NCI-H146 treated with DMSO at 0.1 percent for 48 hours (cell line): ENCODE results near the gene CEACAM6.
"Not testable (repeated sequence)": the region's sequence is repeated elsewhere in the genome, so short reads cannot be mapped to it uniquely, and the experiment has no call there.

Source experiments
- DNase-seq: peaks from one replicate; lab custom pipeline; 2025; ENCODE audit not compliant: unreplicated experiment; lab: John Stamatoyannopoulos, UW

The CEACAM6 gene

DNA sequence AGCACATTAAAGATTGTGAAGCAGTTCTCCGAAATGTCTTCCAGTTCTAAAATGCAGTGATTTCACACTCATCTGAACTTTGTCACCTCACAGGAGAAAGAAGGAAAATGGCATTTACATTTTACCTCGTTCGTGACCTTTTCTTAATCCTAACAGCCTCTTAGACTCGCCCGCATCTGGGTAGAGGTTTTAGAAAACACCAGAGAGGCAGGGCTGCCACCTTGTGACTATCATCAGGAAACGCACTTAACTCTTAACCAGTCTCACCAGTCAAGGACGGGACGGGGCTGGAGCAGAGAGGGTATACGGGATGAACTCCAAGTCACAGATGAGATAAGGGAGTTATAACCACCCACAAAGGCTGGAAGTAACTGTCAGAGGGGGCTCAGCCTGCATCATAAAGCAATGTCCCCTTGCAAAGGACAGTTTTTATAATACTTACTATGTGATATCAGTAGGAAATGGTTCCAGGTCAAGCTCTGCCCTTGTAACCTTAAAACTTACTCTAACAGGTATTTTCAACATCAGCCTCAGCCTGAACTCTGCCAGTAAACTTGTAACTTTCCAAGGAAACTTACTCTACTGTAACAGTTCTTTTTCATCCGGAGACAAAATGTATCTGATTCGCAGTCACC lies 8.6 kb upstream of the CEACAM6 start:
- peak; percentile 34 for DNase-seq

- no peak for DNase-seq
These were observed 7.3 kb upstream of the CEACAM6 start for GRCh38 chr19:41748012-41748411.

DNA sequence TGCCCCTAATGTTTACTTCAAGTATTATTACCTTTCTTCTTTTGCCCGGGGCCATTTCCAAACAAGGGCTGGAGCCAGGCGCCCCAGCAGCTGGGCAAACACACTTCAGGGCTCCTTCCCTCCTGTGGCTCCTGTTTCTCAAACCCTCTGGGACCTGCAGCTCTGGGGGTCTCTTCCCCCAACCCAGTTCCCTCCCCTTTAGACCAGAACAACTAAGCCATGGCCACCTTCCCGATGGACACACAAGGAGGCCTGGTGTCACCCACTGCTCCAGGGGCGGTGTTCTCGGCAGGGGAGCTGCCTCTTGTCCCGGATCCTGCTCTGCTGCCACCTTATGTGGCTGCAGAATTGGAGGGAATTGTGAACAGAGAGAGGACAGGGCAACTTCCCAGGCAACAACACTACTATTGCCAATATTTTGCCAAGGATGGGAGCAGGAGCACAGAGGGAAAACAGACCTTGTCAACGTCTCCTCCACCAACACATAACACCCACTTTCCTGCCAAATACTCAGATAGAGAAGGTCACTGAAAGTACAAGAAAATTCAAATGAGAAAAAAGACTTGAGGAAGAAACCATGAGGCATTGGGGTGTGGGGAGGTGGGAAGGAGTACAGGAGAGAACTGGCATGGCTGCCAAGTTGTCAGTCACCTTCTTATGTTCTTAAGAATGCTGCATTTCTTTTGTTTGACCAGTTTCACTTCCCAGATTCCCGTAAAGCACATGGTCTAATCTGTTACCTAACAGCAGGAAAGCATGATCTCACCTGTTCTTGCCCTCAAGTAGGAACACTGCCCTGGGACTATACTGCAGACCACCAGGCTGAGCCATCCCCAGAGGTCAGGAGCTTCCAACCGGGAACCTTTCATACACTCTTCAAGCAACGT lies 4.8 kb upstream of the CEACAM6 start:
- DNase-seq, result not testable (repeated sequence)

GRCh38 chr19:41753159-41753558 lies 2.2 kb upstream of the CEACAM6 start:
- peak; percentile 13 for DNase-seq

DNA sequence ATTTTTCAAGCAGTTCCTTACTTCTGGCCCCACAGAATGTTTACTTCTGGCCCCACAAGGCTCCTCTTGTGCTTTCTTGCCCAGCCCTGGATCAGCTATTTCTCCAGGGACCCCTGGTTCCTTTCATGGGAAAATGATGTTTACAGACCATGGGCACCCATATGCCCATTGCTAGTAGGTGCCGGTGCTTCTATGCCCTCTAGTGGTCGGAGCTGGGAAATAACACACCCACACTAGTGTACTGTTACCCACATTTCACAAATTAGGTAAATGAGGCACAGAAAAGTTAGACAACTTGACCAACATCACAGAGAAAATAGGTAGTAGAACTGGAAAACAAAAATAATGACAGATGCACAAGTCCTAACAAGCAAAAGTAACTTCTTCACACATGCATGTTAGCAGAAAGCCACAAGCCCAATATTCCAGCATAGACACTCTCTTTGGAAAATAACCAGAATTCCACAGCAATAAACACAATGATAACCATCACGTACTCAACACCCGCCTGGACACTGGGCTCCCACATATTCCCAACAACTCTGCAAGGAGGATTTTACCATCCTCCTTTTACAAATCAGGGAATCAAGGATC lies 1.3 kb upstream of the CEACAM6 start:
- DNase-seq, result no peak

- no peak for DNase-seq
These were observed 3.5 kb downstream of the CEACAM6 start for GRCh38 chr19:41758846-41759245.

DNA sequence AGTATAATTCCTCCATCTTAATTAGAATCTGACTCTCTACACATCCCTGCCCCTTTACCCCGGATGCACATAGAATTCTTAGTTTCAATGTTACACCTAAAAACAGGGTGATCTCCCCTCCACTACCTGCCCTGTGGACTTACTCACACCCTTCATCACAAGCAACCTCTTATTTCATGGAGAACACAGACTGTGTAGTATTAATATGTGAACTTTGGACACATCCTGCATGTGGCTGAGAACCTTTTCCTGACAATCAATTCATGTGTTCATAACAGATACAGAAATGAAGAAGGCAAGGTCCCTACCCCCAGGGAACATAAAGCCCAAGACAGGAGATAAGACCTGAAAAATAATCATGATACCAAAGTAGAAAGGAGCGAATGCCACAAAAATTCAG lies 11.8 kb downstream of the CEACAM6 start:
- DNase-seq, result no peak

DNA sequence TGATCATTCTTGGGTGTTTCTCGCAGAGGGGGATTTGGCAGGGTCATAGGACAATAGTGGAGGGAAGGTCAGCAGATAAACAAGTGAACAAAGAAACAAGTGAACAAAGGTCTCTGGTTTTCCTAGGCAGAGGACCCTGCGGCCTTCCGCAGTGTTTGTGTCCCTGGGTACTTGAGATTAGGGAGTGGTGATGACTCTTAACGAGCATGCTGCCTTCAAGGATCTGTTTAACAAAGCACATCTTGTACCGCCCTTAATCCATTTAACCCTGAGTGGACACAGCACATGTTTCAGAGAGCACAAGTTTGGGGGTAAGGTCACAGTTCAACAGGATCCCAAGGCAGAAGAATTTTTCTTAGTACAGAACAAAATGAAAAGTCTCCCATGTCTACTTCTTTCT lies 12.8 kb downstream of the CEACAM6 start:
- not testable (repeated sequence) for DNase-seq

- no peak for DNase-seq
These were observed 14.3 kb downstream of the CEACAM6 start for GRCh38 chr19:41769608-41770007.

DNA sequence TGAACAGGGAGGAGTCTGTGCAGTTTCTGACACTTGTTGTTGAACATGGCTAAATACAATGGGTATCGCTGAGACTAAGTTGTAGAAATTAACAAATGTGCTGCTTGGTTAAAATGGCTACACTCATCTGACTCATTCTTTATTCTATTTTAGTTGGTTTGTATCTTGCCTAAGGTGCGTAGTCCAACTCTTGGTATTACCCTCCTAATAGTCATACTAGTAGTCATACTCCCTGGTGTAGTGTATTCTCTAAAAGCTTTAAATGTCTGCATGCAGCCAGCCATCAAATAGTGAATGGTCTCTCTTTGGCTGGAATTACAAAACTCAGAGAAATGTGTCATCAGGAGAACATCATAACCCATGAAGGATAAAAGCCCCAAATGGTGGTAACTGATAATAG lies 16.1 kb downstream of the CEACAM6 start:
- no peak for DNase-seq

DNA sequence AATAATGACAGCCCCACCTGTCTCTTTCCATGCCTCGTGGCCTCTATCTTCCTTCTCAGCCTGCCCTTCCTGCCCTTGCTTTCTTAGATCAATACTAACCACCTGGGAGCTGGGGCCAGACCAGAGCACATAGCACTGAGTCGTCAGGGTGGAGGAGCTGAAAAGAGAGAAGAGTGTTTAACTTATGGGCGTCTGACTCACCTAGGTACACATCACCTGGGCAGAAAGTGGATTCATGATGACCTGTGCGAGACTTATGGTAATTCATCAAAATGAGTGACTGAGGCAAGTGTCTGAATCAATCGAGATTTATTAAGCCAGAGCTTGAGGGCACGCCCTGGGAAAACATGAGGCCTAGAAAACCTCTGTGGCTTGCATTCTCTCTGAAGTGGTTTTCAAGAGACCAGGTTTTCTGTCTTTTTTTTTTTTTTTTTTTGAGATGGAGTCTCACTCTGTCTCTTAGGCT lies 19.2 kb downstream of the CEACAM6 start:
- DNase-seq, result peak; percentile 85

GRCh38 chr19:41776700-41777099 lies 21.4 kb downstream of the CEACAM6 start:
- no peak for DNase-seq

DNA sequence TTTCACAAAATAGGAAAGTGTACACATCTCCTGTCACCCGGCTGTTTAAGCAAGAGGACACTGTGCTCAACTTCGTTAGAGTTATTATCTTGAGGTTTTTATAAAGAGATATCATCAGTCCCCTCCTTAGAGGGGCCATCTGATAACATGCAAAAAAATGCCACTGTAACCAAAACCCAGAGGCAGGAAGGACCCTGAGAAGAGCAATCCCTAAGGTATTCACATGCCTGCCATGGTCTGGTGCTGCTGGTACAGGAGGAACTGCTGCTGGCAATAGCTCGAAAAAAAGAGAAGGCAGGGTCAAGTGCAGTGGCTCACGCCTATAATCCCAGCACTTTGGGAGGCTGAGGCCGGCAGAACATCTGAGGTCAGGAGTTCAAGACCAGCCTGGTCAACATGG lies 28.3 kb downstream of the CEACAM6 start:
- DNase-seq, result no peak

- DNase-seq, result no peak
These were observed 29.0 kb downstream of the CEACAM6 start for GRCh38 chr19:41784312-41784711.

DNA sequence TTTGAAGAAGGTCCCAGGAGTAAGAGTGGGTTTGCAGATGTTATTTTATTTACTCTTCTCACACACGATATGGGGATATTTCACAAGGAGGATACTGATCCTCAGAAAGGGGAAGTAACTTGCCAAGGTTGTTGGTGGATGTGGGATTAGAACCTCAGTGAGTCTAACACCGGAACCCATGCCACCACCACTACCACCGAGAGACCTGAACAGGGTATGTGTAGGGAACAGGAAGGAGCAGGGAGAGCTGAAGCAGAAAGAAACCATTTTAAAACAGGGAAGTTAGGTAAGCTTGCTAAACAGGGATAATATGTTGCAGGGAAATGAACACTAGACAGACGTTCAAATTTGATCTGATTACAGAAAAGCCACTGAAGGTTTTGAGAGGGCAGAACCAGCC lies 29.4 kb downstream of the CEACAM6 start:
- no peak for DNase-seq

- DNase-seq, result peak; percentile 80
These were observed 30.3 kb downstream of the CEACAM6 start for GRCh38 chr19:41785653-41786052.

DNA sequence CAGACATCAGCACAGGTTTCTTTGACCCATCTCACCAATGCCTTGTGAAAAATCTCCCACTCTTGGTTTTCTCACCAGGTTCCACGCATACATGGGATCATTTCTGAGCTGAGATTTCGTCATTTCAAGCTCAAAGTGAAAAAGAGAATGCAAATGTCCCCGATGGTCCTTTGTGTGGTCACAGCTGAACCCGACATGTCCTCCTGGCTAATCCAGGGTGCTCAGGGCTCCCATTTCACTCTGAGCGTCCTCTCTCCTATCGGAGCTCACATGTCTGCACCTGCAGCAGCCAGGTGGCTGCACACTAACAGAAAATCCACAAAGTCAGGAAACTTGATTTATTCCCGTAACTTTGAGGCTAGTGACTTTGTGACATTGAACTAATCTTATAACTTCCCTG lies 31.7 kb downstream of the CEACAM6 start:
- no peak for DNase-seq

- DNase-seq, result not testable (repeated sequence)
These were observed 33.2 kb downstream of the CEACAM6 start for GRCh38 chr19:41788518-41788917.

DNA sequence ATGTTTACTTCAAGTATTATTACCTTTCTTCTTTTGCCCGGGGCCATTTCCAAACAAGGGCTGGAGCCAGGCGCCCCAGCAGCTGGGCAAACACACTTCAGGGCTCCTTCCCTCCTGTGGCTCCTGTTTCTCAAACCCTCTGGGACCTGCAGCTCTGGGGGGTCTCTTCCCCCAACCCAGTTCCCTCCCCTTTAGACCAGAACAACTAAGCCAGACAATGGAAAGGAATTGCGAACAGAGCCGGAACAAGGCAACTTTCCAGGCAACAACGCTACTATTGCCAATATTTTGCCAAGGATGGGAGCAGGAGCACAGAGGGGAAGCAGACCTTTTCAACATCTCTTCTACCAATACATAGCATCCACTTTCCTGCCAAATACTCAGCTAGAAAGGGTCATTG lies 33.7 kb downstream of the CEACAM6 start:
- peak; percentile 62 for DNase-seq

- no peak for DNase-seq
These were observed 37.4 kb downstream of the CEACAM6 start for GRCh38 chr19:41792513-41793413.

DNA sequence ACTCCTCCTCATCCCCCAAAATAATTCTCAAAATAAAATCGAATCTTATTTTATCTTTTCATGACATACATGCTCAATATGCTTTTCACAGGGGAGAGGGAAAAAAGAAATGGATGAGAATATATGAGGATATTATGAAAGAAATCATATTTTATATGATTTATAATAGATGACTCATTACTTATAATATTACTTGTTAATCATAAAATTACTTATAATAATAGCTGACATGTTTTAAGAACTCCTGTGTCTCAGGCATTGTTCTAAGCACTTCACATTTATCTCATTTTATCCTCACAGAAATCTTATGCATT lies 38.0 kb downstream of the CEACAM6 start:
- no peak for DNase-seq
